Effector CD8-positive, alpha-beta T cell (primary cell): ENCODE results near the gene RXFP3.
"Not testable (repeated sequence)": the region's sequence is repeated elsewhere in the genome, so short reads cannot be mapped to it uniquely, and the experiment has no call there.

Experiments
- DNase-seq: peaks from one replicate; lab custom pipeline; 2025; lab: John Stamatoyannopoulos, UW

RXFP3 gene

GRCh38 chr5:33936004-33936380, 194 bp upstream of the RXFP3 start:
- DNase-seq: no peak

- DNase-seq: no peak
Measured at GRCh38 chr5:33937017-33937706, 976 bp downstream of the RXFP3 start.

DNA sequence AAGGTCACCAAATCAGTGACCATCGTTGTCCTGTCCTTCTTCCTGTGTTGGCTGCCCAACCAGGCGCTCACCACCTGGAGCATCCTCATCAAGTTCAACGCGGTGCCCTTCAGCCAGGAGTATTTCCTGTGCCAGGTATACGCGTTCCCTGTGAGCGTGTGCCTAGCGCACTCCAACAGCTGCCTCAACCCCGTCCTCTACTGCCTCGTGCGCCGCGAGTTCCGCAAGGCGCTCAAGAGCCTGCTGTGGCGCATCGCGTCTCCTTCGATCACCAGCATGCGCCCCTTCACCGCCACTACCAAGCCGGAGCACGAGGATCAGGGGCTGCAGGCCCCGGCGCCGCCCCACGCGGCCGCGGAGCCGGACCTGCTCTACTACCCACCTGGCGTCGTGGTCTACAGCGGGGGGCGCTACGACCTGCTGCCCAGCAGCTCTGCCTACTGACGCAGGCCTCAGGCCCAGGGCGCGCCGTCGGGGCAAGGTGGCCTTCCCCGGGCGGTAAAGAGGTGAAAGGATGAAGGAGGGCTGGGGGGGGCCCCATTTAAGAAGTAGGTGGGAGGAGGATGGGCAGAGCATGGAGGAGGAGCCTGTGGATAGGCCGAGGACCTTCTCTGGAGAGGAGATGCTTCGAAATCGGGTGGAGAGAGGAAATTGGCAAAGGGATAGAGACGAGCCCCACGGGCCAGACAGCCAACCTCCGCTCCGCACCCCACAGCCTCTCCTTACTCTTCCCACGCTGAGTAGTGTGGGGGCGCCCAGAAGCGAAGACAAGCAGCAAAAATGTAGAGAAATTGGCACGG, 1.7 kb downstream of the RXFP3 start:
- no peak for DNase-seq

DNA sequence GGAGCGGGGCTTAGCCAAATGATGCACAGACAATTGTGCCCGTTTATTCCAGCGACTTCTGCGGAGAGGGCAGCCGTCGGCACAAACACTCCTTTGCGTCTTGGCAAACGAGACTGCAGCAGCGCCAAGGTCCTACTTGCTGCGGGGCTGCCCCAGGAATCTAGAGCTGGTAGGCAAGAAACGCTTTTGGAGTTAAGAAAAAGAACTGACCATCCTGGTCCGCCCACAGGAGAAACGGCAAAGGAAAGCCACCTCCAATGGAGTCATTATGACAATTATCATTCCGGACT, 2.3 kb downstream of the RXFP3 start:
- no peak for DNase-seq

GRCh38 chr5:33938881-33939280, 2.7 kb downstream of the RXFP3 start:
- no peak for DNase-seq

- DNase-seq: no peak
Measured at GRCh38 chr5:33939556-33940262, 3.5 kb downstream of the RXFP3 start.

- DNase-seq: no peak
Measured at GRCh38 chr5:33941090-33941489, 4.9 kb downstream of the RXFP3 start.

GRCh38 chr5:33944543-33945132, 8.5 kb downstream of the RXFP3 start:
- DNase-seq: no peak

GRCh38 chr5:33952175-33952574, 16.0 kb downstream of the RXFP3 start:
- DNase-seq: not testable (repeated sequence)

GRCh38 chr5:33957577-33958150, 21.5 kb downstream of the RXFP3 start:
- no peak for DNase-seq

- no peak for DNase-seq
Measured at GRCh38 chr5:33958176-33958575, 22.0 kb downstream of the RXFP3 start.

DNA sequence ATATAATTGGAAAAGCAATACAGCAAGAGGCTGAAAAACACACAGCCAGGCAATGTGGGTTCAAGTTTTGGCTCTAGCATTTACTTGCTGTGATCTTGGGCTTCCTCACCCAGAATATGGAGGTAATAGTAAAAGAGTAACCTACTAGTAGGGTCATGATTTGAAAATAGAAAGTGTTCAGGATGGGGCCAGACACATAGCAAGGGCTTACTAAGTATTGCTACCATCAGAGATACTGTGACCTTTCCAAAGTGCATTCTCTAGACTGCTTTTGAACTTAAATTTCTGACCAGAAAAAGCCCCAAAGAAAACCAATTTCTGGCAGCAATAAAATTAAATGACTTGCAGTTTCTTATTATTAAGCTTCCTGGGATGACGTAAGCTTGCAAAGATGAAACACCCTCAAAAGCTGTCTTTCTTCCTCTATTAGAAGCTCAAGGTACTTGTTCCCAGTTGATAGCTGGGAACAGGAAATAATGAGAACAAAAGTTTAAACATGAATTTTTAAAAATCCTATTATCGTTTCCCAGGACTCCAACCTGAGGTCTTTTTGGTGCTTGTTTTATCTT, 28.0 kb downstream of the RXFP3 start:
- DNase-seq: no peak

GRCh38 chr5:33966805-33967204, 30.6 kb downstream of the RXFP3 start:
- no peak for DNase-seq

DNA sequence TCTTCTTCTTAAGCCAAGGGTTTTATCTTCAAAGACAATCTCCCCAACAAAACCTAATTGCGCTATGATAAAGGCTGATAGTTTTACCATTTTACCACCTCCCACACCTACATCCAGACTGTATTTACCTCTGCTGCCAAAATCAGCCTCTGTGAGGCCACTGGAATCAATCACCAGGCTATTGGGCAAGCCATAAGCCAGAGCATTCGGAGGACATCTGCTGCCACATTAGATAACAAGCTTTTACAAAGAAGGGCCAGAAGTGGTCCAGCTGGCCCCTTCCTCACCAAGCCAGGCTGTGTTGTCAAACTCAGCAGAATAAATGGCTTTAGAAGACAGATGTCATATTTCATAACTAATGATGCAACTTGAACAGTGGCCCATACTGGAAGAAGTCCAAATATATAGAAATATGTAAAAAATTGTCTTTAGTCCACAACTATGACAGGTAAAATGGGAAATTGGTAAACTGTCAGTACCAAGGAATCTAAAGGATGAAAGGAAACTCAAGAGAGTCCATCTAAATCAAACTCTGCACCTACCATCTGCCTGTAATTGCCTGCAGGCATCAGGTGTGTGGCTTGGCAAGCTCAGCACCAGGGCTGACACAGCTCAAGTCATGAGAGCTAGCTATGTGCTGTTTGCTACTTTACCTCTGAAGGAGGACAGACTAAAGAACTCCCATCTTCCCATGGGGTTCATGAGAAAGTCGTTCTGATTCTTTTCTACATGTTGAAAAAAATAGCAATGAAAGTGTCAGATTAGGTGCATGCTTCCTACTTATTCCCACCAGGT, 32.2 kb downstream of the RXFP3 start:
- no peak for DNase-seq

DNA sequence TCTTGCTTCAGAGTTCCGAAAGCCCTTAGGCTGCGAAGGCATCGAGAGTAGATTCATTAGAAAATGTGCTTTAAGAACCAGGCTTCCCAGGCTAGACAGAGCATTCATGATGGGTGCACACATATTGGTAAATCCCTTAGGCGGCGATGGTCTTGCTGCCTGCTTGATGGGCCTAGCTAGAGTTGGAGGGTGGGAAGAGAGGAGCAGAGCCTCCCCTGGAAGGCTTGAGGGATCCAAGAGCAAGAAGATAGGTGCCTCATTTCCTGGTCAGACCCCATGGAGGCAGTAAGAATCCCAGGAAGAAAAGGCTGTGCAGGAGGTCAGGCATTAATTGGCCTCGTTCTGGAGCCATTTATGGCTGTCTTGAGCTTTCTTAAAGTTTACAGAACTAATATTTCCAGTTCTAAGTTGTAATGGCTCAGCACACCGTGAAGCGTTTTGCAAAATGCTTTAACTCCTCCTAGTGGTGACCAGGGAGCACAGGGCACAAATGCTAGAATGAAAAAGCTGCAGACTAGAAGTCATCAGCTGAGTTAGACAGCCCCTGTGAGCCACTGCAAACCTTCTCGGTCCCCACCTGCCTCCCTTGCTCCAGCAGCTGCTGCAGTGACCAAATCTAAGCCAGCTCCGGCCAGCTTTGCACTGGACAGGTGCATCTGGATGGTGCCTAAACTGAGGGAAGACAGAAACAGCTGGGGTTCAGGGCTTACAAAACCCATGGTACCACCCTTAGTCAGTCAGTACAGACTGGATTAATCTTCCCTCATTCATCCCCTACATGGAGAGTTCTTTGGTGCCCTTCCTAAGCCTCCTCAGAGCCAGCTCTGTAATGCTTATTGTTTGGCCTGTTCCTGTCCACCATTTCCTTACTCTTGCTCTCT, 33.6 kb downstream of the RXFP3 start:
- DNase-seq: no peak

DNA sequence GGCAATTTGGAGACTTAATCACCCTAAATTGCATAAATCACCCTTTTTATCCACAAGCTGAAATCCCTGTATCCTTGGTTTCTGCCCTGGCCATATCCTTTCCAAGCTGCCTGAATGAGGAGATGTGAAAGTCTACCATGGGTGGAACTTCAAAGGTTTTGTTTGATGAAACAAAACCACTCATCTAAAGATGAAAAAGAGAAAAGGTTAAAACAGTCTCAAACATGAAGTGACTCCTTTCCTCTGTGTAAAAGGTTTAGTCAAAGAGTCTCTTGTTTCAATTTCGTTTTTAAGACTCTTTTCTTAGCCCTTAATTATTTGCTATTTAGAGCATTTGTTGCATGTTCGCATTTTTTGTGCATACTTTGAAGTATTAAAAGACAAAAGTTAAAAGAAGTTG, 37.1 kb downstream of the RXFP3 start:
- no peak for DNase-seq

DNA sequence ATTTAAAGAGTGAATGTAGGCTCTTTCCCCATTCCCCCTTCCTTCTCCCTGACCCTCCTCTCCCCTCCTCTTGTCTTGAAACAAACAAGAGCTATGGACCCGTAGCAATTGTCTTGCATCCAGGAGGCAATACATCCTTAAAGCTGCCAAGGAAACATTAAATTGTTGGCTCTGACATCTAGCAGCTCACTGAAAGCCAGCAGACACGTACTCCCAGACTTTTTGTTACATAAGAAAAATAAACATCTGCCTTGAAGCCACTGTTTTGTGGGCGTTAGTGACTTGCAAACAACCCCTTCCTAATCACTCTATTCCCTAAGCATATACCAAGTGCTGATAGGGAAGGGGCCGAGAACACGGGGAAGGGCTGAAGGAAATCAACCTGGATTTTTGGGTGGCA, 39.7 kb downstream of the RXFP3 start:
- no peak for DNase-seq

DNA sequence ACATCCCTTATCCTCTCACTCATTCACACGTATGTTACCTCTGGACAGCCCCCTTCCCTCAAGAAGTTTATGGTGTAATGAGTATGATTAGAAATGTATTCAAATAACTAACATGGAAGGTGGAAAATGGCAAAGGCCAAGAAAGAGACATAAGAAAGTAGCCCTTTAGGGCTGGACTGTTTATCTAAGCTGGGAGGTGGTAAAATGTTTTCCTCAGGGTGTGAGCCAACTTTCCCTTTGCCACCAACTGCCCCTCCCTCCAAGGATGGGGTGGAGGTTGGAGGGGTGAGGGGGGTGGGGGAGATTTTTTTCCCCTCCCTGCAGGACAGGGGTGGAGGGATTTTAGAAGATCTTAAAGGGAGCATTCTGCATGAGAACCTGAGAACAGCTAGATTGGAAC, 40.1 kb downstream of the RXFP3 start:
- no peak for DNase-seq

- DNase-seq: no peak
Measured at GRCh38 chr5:33978306-33978705, 42.1 kb downstream of the RXFP3 start.

DNA sequence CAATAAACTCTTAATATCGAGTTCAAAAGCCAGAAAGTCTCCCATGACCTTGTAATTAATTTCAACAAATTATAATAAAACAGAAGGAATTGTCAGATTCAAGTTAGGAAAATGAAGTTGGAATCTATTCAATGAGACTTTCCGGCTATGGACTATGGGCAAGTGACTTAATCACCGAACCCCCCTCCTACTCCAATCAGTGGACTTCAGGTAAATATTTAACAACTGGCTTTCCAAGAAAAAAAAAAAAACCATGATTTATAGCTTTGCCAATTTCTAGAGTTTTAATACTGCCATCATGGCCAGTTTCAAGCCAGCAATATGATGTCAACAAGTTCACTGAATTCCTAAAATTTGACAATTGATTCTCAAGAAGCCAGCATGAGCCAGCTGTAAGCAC, 43.8 kb downstream of the RXFP3 start:
- no peak for DNase-seq
